Central memory CD8-positive, alpha-beta T cell (primary cell): Measurements from ENCODE around the gene ZNF362.
A peak's percentile ranks its signal among the peaks of the same experiment; 100 is the strongest.

ENCODE experiments used
- ATAC-seq: fragments of 150-1000 bp; cut with Tn5 transposase; replicated peaks from 2 replicates; pipeline ENCODE4 v1.10.0; 2022; ENCODE audit warnings: mild to moderate bottlenecking, moderate FRiP score, moderate number of reproducible peaks; ENCODE audit not compliant: poor library complexity, severe bottlenecking; ENCODE audit errors: extremely low read depth
- DNase-seq, 2 donors: peaks; one replicate each; pipeline ENCODE4 v3.0.0; 2021; ENCODE audit warnings: low spot score in 2 of 2
- H3K27ac Mint-ChIP-seq: one replicate; pipeline ENCODE4 v1.8.0; 2022; ENCODE audit warnings: low read depth, mild to moderate bottlenecking, moderate library complexity, mixed read lengths
- H3K27me3 Mint-ChIP-seq: one replicate; pipeline ENCODE4 v1.8.0; 2022; ENCODE audit warnings: mixed read lengths
- H3K36me3 Mint-ChIP-seq: one replicate; pipeline ENCODE4 v1.8.0; 2022; ENCODE audit warnings: mild to moderate bottlenecking, moderate library complexity, mixed read lengths; ENCODE audit not compliant: insufficient read depth
- H3K4me1 Mint-ChIP-seq: one replicate; pipeline ENCODE4 v1.8.0; 2022; ENCODE audit warnings: mixed read lengths
- H3K4me3 Mint-ChIP-seq: one replicate; pipeline ENCODE4 v1.8.0; 2022; ENCODE audit warnings: mild to moderate bottlenecking, moderate library complexity, mixed read lengths
- H3K9me3 Mint-ChIP-seq: one replicate; pipeline ENCODE4 v1.8.0; 2022; ENCODE audit warnings: mixed read lengths

Gene ZNF362

DNA sequence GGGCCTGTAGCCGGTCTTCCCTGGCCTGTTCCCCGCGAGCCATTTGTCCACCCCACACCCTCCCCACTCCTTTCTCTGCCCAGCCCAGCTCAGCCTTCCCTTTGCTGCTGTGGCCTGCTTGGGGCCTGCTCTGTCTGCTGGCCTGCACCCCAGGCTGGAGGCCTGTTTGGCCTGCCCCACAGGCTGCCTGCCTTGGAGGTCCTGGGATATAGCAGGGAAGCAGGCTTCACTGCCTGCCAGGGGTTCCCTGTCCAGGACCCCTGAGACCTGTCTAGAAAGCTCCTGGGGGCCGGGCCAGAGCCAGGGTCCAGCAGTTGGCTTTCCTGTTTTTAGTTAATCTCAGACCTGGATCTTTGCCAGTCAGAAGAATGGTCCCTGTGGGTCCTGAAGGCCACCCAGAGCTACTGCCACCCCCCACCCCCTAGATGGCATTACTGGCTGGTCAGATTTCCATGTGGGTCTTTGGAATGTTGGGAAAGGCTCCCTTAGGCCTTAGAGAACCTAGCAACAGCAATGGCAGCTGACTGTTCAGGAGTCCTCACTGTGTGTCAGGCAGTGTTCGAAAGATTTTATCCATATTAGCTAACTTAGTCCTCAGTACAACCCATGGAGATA, 7.7 kb downstream of the ZNF362 start:
- no peak for ATAC-seq
- Mint-ChIP-seq H3K9me3 (no peaks in the 10 kb centered on the region), H3K4me1 (peaks cover 64% of the 10 kb centered on the region), H3K27ac (no peak overlapping the region), H3K36me3 (peaks cover 3% of the 10 kb centered on the region), H3K27me3 (no peaks in the 10 kb centered on the region), H3K4me3 (no peak overlapping the region)
- no peak for DNase-seq

DNA sequence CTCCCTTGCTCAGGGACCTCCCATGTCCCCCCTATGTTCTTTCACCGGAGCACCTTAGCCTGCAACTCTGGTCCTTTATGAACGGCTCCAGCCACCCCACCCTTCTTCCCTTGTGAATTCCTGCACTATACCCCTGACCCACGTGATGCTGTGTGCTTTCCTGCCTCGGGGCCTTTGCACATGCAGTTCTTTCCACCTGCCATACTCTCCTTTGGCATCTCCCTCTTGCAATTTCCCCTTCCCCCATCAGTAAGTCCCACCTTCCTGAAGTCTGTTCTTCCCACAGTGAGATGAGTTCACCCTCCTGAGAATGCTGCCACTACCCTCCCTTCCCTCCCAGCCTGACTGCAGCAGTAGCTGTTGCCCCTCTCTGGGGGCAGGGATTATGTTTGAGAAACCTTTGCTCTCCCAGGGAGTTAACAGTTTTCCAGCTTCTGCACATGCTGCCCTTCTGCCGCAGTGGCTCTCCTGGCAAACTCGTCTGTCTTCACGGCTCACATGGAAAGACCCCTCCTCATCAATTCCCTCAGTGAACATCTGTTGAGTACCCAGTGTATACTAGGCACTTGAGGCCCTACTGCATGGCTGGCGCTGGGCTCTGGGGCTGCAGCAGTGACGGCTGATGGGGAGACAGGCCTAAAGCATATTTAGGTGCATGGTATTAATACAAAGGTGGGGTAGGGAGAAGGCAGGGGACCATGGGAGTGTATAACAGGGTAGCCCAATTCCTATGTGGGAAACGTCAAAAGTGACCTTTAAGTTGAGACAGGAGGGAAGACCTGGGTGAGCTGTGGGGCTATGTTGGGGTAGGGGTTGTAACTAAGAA, 9.7 kb downstream of the ZNF362 start:
- H3K4me1 Mint-ChIP-seq: peaks cover 49% of the 10 kb centered on the region
- ATAC-seq (no peak), DNase-seq (no peak)
- no peaks in the 10 kb centered on the region for H3K9me3 Mint-ChIP-seq
- peaks cover 3% of the 10 kb centered on the region for H3K36me3 Mint-ChIP-seq
- no peak overlapping the region for H3K4me3 Mint-ChIP-seq
- no peak overlapping the region for H3K27ac Mint-ChIP-seq
- no peaks in the 10 kb centered on the region for H3K27me3 Mint-ChIP-seq

DNA sequence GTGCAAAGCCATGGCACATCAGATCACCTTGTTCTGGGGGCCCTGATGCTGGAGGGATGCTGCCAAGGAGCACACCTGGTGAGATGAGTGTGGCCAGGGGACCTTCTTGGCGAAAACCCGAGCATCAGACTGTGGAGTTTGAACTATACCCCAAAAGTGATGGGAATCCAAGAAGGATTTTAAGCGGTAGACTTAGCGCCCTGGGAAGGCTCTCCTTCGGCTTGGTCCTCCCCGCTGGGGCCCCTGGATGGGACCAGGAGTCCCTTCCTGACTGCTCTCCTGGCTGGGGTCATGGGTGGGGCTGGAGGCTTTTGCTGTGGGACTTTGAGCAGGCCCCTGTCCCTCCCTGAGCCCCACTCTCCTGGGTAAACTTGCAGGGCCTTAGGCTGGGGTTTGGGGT, 10.5 kb downstream of the ZNF362 start:
- Mint-ChIP-seq H3K4me3 (no peak overlapping the region), H3K27ac (no peak overlapping the region), H3K9me3 (no peaks in the 10 kb centered on the region), H3K27me3 (no peaks in the 10 kb centered on the region), H3K36me3 (peaks cover 3% of the 10 kb centered on the region), H3K4me1 (peaks cover 50% of the 10 kb centered on the region)
- DNase-seq (no peak), ATAC-seq (no peak)

- ATAC-seq (no peak), DNase-seq (no peak)
- H3K27ac Mint-ChIP-seq: no peak overlapping the region
Measured at GRCh38 chr1:33267468-33268205, 11.3 kb downstream of the ZNF362 start.

DNA sequence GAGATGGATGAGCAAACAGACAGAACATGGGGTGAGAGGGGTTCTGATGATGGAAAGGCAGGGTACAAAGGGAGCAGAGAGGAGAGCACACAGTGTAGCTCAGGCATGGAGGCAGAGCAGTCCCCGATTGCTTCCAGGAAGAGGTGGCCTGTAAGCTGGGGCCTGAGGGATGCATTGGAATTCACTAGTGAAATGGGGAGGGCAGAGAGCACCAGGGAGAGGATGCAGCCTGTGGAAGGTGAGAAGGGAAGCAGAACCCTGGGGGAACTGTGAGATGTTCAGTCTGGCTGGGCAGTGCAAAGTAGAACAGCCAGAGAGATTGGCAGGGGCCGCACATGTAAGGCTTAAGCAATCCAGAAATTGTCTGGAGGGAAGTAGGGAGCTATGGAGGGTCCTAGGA, 12.2 kb downstream of the ZNF362 start:
- DNase-seq (no peak), ATAC-seq (no peak)
- Mint-ChIP-seq H3K9me3 (no peaks in the 10 kb centered on the region), H3K27ac (peak overlapping the region; percentile 29), H3K4me1 (peaks cover 52% of the 10 kb centered on the region), H3K36me3 (peaks cover under 1% of the 10 kb centered on the region), H3K27me3 (no peaks in the 10 kb centered on the region), H3K4me3 (no peak overlapping the region)

More at GRCh38 chr1:33267468-33268205, 11.3 kb downstream of the ZNF362 start:
- no peaks in the 10 kb centered on the region for H3K9me3 Mint-ChIP-seq
- H3K4me1 Mint-ChIP-seq: peaks cover 52% of the 10 kb centered on the region
- H3K4me3 Mint-ChIP-seq: no peak overlapping the region
- peaks cover 2% of the 10 kb centered on the region for H3K36me3 Mint-ChIP-seq
- H3K27me3 Mint-ChIP-seq: no peaks in the 10 kb centered on the region

GRCh38 chr1:33268927-33269610, 12.8 kb downstream of the ZNF362 start:
- Mint-ChIP-seq H3K27ac (peak overlapping the region; percentile 29), H3K36me3 (no peaks in the 10 kb centered on the region), H3K4me3 (no peak overlapping the region), H3K4me1 (peaks cover 54% of the 10 kb centered on the region), H3K27me3 (no peaks in the 10 kb centered on the region), H3K9me3 (no peaks in the 10 kb centered on the region)
- no peak for DNase-seq
- no peak for ATAC-seq

DNA sequence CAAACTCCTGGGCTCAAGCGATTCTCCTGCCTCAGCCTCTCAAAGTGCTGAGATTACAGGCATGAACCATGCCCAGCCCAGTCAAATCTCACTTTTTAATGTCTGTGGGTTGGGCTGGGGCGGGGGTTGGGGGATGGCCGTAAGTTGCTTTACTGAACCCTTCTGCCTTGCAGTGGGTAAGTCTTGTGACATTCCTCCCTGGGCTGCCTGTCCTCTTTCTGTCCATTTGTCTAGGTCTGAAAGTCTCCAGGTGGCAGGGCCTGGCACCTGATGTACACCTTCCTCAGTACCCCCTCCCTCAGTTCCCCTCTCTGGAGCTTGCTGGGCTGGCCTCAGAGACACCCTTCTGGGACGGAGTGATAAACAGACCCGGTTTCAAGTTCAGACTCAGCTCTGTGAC, 13.3 kb downstream of the ZNF362 start:
- Mint-ChIP-seq H3K27me3 (no peaks in the 10 kb centered on the region), H3K9me3 (no peaks in the 10 kb centered on the region), H3K36me3 (no peaks in the 10 kb centered on the region), H3K27ac (no peak overlapping the region), H3K4me1 (peaks cover 58% of the 10 kb centered on the region), H3K4me3 (no peak overlapping the region)
- ATAC-seq: no peak
- DNase-seq: no peak

DNA sequence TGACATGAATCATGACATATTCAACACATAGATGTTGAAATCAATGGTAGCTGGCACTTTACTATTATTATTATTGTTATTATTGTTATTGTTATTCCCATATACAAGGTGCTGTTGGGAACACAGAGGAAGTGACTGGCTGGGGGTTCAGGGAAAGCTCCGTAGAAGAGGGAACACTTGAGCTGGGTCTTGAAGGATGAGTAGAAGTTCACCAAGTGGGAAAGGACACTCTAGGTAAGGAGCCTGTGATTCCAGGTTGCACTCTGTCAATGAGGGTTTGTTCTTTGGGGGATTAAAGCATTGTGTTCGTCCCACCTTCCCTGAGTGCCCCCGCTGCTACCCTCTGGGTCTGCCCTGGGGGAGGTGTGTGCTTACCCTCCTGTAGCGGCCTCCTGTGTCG, 14.1 kb downstream of the ZNF362 start:
- no peak for DNase-seq
- Mint-ChIP-seq H3K36me3 (no peaks in the 10 kb centered on the region), H3K9me3 (no peaks in the 10 kb centered on the region), H3K4me1 (peaks cover 58% of the 10 kb centered on the region), H3K27ac (peak overlapping the region; percentile 91), H3K4me3 (no peak overlapping the region), H3K27me3 (no peaks in the 10 kb centered on the region)
- ATAC-seq: no peak

DNA sequence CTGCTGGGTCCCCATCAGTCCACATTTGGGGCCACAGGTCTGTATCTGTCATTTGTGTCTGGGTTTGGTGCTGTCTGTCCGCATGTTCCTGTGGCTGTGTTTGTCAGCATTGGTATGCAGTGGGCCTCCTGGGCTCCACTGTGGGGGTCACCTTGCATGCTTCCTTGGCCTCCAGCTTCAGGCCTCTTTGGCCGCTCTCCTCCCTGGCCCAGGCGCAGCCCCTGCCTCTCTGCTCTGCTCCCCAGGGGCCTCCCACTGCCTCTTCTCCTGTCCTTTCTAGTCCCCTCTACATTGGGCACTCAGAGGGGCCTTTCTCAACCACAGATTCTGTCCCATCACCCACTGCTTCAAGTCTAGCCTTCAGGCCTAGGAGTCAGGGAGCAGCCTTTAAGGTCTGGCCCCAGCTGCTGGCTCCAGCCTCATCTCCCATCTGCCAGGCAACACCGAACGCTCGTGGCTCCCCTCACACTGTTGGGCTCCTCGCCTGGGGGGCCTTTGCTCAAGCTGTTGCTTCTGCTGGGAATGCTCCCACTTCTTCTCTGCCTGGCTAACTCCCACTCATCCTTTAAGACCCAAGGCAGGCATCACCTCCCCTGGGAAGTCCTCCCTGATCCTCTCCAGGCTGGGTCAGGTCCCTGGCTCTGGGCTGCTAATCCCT, 14.6 kb downstream of the ZNF362 start:
- H3K4me1 Mint-ChIP-seq: peaks cover 55% of the 10 kb centered on the region
- H3K27ac Mint-ChIP-seq: peak overlapping the region; percentile 91
- no peaks in the 10 kb centered on the region for H3K27me3 Mint-ChIP-seq
- no peak overlapping the region for H3K4me3 Mint-ChIP-seq
- ATAC-seq: no peak
- no peak for DNase-seq
- no peaks in the 10 kb centered on the region for H3K9me3 Mint-ChIP-seq
- no peaks in the 10 kb centered on the region for H3K36me3 Mint-ChIP-seq

DNA sequence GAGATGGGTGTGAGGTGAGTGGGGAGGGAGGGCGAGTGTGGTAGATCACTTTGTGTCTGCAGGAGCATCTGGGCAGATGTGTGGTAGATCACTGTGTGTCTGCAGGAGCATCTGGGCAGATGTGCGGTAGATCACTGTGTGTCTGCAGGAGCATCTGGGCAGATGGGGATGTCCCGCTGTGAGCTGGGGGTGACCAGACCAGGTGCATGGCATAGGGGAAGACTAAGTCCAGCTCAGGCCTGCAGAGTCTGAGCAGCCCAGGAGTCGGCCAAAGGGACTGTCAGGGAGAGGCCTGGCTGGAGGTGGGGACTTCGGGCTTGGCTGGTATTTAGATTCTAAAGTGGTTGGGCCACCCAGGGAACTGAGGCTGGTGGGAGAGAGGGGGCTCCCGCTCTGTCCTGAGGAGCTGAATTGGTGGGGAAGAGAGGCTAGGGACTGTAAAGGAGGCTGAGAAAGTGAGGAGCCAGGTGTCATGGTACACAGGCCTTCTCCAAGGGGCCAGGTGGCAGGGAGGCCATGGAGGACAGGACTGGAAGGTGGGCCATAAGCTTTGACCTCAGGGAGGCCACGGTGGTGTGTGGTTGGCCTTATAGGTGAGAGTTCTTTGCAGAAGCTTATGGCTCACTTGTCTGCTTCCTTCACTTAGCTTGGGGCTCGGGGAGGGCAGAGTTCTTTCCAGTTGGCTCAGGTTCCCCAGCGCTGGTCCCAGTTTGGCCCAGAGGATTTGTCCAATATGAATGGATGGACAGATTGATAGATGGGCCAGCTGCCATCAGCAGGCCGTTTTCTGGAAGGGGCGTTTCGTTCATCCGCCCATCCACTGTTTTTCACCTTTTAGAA, 15.6 kb downstream of the ZNF362 start:
- DNase-seq (no peak), ATAC-seq (no peak)
- Mint-ChIP-seq H3K4me1 (peaks cover 49% of the 10 kb centered on the region), H3K9me3 (no peaks in the 10 kb centered on the region), H3K27ac (peak overlapping the region; percentile 91), H3K36me3 (no peaks in the 10 kb centered on the region), H3K27me3 (no peaks in the 10 kb centered on the region), H3K4me3 (no peak overlapping the region)

- H3K4me3 Mint-ChIP-seq: peak overlapping the region; percentile 12
- DNase-seq (no peak), ATAC-seq (no peak)
- no peaks in the 10 kb centered on the region for H3K9me3 Mint-ChIP-seq
- H3K27ac Mint-ChIP-seq: peak overlapping the region; percentile 91
- no peaks in the 10 kb centered on the region for H3K36me3 Mint-ChIP-seq
- H3K4me1 Mint-ChIP-seq: peaks cover 49% of the 10 kb centered on the region
- H3K27me3 Mint-ChIP-seq: no peaks in the 10 kb centered on the region
Measured at GRCh38 chr1:33272509-33272908, 16.2 kb downstream of the ZNF362 start.
